Memory B cell (primary cell): ENCODE measurements around the gene GTPBP3.
A peak's percentile ranks its signal among the peaks of the same experiment; 100 is the strongest.

Source experiments
- ATAC-seq: fragments of 150-1000 bp; cut with Tn5 transposase; 2 replicates; pipeline ENCODE4 v1.10.0; 2021; ENCODE audit warnings: low read depth, mild to moderate bottlenecking, moderate library complexity
- DNase-seq, 2 donors: peaks; one replicate each; pipeline ENCODE4 v3.0.0; 2022; ENCODE audit warnings: low spot score in 2 of 2
- H3K27ac Mint-ChIP-seq: one replicate; pipeline ENCODE4 v1.8.0; 2022; ENCODE audit warnings: mild to moderate bottlenecking, moderate library complexity, mixed read lengths
- H3K27me3 Mint-ChIP-seq: one replicate; pipeline ENCODE4 v1.8.0; 2022; ENCODE audit warnings: mixed read lengths
- H3K36me3 Mint-ChIP-seq: one replicate; pipeline ENCODE4 v1.8.0; 2022; ENCODE audit warnings: mild to moderate bottlenecking, mixed read lengths
- H3K4me1 Mint-ChIP-seq: one replicate; pipeline ENCODE4 v1.8.0; 2022; ENCODE audit warnings: mixed read lengths
- H3K4me3 Mint-ChIP-seq: one replicate; pipeline ENCODE4 v1.8.0; 2022; ENCODE audit warnings: mild to moderate bottlenecking, moderate library complexity, mixed read lengths
- H3K9me3 Mint-ChIP-seq: one replicate; pipeline ENCODE4 v1.8.0; 2022; ENCODE audit warnings: mixed read lengths

Gene GTPBP3

GRCh38 chr19:17328517-17329365 is 8.6 kb upstream of the GTPBP3 start:
- no peak for DNase-seq
- H3K4me1 Mint-ChIP-seq = peaks cover 10% of the 10 kb centered on the region
- H3K36me3 Mint-ChIP-seq = no peaks in the 10 kb centered on the region
- peaks cover 8% of the 10 kb centered on the region for H3K27me3 Mint-ChIP-seq
- H3K4me3 Mint-ChIP-seq = peak overlapping the region; percentile 71
- no peaks in the 10 kb centered on the region for H3K9me3 Mint-ChIP-seq
- no peak overlapping the region for H3K27ac Mint-ChIP-seq
- ATAC-seq = peak; percentile 30

GRCh38 chr19:17329366-17330261 is 7.7 kb upstream of the GTPBP3 start:
- Mint-ChIP-seq H3K4me1 (peaks cover 13% of the 10 kb centered on the region), H3K36me3 (no peaks in the 10 kb centered on the region), H3K27ac (no peak overlapping the region), H3K4me3 (peak overlapping the region; percentile 55), H3K27me3 (peaks cover 11% of the 10 kb centered on the region), H3K9me3 (no peaks in the 10 kb centered on the region)
- ATAC-seq (no peak), DNase-seq (no peak)

- no peaks in the 10 kb centered on the region for H3K36me3 Mint-ChIP-seq
- H3K4me3 Mint-ChIP-seq = peak overlapping the region; percentile 2
- H3K9me3 Mint-ChIP-seq = no peaks in the 10 kb centered on the region
- peaks cover 16% of the 10 kb centered on the region for H3K4me1 Mint-ChIP-seq
- no peak for ATAC-seq
- peaks cover 11% of the 10 kb centered on the region for H3K27me3 Mint-ChIP-seq
- H3K27ac Mint-ChIP-seq = no peak overlapping the region
- no peak for DNase-seq
These were observed 6.9 kb upstream of the GTPBP3 start for GRCh38 chr19:17330262-17331044.

- no peak for ATAC-seq
- H3K9me3 Mint-ChIP-seq = no peaks in the 10 kb centered on the region
- no peaks in the 10 kb centered on the region for H3K36me3 Mint-ChIP-seq
- H3K4me1 Mint-ChIP-seq = peaks cover 16% of the 10 kb centered on the region
- no peak overlapping the region for H3K4me3 Mint-ChIP-seq
- DNase-seq = no peak
- H3K27me3 Mint-ChIP-seq = peaks cover 11% of the 10 kb centered on the region
- no peak overlapping the region for H3K27ac Mint-ChIP-seq
These were observed 6.3 kb upstream of the GTPBP3 start for GRCh38 chr19:17331045-17331558.

- no peak overlapping the region for H3K27ac Mint-ChIP-seq
These were observed 5.0 kb upstream of the GTPBP3 start for GRCh38 chr19:17332360-17332676.

GRCh38 chr19:17332677-17333581 is 4.4 kb upstream of the GTPBP3 start:
- no peak overlapping the region for H3K4me3 Mint-ChIP-seq
- DNase-seq = no peak
- peaks cover 18% of the 10 kb centered on the region for H3K4me1 Mint-ChIP-seq
- ATAC-seq = no peak
- H3K36me3 Mint-ChIP-seq = no peaks in the 10 kb centered on the region
- H3K27me3 Mint-ChIP-seq = peaks cover 11% of the 10 kb centered on the region
- no peak overlapping the region for H3K27ac Mint-ChIP-seq
- H3K9me3 Mint-ChIP-seq = no peaks in the 10 kb centered on the region

More at GRCh38 chr19:17332360-17332676, 5.0 kb upstream of the GTPBP3 start:
- ATAC-seq (no peak), DNase-seq (no peak)
- Mint-ChIP-seq H3K4me3 (no peak overlapping the region), H3K9me3 (no peaks in the 10 kb centered on the region), H3K36me3 (no peaks in the 10 kb centered on the region), H3K4me1 (peaks cover 20% of the 10 kb centered on the region), H3K27me3 (peaks cover 11% of the 10 kb centered on the region)

GRCh38 chr19:17333611-17334413 is 3.5 kb upstream of the GTPBP3 start:
- ATAC-seq = no peak

GRCh38 chr19:17334414-17335409 is 2.6 kb upstream of the GTPBP3 start, which contains the start of gene ANO8:
ANO8 (minus strand) TSS chr19:17334855; CDS start chr19:17334670, 185 bp downstream.
- DNase-seq = peak; percentile 96
- H3K27ac Mint-ChIP-seq = peak within 1 kb of the TSS; percentile 12
- H3K36me3 Mint-ChIP-seq = peaks cover 2% of the 10 kb centered on the region
- peak; percentile 68 for ATAC-seq
- peak within 1 kb of the TSS; percentile 84 for H3K4me3 Mint-ChIP-seq
- peaks cover 14% of the 10 kb centered on the region for H3K4me1 Mint-ChIP-seq
- peaks cover 11% of the 10 kb centered on the region for H3K27me3 Mint-ChIP-seq
- no peaks in the 10 kb centered on the region for H3K9me3 Mint-ChIP-seq

More at GRCh38 chr19:17333611-17334413, 3.5 kb upstream of the GTPBP3 start:
- no peaks in the 10 kb centered on the region for H3K36me3 Mint-ChIP-seq
- H3K9me3 Mint-ChIP-seq = no peaks in the 10 kb centered on the region
- peaks cover 17% of the 10 kb centered on the region for H3K4me1 Mint-ChIP-seq
- peaks cover 11% of the 10 kb centered on the region for H3K27me3 Mint-ChIP-seq
- peak; percentile 35 to 47 for DNase-seq
- H3K4me3 Mint-ChIP-seq = peak overlapping the region; percentile 50
- no peak overlapping the region for H3K27ac Mint-ChIP-seq

- H3K9me3 Mint-ChIP-seq = no peaks in the 10 kb centered on the region
- H3K27ac Mint-ChIP-seq = no peak overlapping the region
- ATAC-seq = no peak
- no peak for DNase-seq
- H3K27me3 Mint-ChIP-seq = peaks cover 9% of the 10 kb centered on the region
- H3K4me1 Mint-ChIP-seq = peaks cover 16% of the 10 kb centered on the region
- peaks cover 4% of the 10 kb centered on the region for H3K36me3 Mint-ChIP-seq
- H3K4me3 Mint-ChIP-seq = no peak overlapping the region
These were observed 1.8 kb upstream of the GTPBP3 start for GRCh38 chr19:17335575-17335974.

- Mint-ChIP-seq H3K27ac (peak overlapping the region; percentile 81), H3K4me3 (peak overlapping the region; percentile 96), H3K9me3 (no peaks in the 10 kb centered on the region), H3K36me3 (peaks cover 4% of the 10 kb centered on the region), H3K4me1 (peaks cover 16% of the 10 kb centered on the region), H3K27me3 (peaks cover 2% of the 10 kb centered on the region)
- ATAC-seq = no peak
- DNase-seq = no peak
These were observed 501 bp downstream of the GTPBP3 start for GRCh38 chr19:17337675-17338432.
